Measurements from ENCODE around the gene PAM.

PAM gene

DNA sequence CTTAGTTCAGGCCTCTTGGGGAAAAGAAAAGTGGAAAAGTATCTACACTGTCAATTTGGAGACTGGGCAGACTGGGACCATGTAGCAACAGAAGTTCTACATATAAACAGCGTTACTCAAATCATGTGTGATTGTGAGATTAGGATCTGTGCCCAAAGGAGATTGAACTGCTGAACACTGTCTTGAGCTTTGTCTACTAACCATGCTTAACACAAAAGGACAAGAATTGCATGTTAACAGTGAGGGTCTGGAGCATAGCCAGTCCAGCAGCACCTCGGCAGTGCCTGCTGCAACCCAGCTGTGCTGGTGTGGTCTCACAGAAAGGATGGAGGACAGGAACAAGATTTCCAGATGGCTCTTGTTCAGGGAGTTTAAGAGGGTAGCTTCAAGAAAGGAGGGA is 5.7 kb downstream of the PAM start:
- no peak overlapping the region for H3K4me3 ChIP-seq (ENCODE audit: low read length)
- TF ChIP-seq, protein P1, sequence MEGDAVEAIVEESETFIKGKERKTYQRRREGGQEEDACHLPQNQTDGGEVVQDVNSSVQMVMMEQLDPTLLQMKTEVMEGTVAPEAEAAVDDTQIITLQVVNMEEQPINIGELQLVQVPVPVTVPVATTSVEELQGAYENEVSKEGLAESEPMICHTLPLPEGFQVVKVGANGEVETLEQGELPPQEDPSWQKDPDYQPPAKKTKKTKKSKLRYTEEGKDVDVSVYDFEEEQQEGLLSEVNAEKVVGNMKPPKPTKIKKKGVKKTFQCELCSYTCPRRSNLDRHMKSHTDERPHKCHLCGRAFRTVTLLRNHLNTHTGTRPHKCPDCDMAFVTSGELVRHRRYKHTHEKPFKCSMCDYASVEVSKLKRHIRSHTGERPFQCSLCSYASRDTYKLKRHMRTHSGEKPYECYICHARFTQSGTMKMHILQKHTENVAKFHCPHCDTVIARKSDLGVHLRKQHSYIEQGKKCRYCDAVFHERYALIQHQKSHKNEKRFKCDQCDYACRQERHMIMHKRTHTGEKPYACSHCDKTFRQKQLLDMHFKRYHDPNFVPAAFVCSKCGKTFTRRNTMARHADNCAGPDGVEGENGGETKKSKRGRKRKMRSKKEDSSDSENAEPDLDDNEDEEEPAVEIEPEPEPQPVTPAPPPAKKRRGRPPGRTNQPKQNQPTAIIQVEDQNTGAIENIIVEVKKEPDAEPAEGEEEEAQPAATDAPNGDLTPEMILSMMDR (IDR thresholded peaks at IDR 0.05; ENCODE audit: insufficient read depth, low read depth, low read length, missing control alignments): no peak
- no peak for DNase-seq (ENCODE audit: low read depth)

GRCh38 chr5:102762095-102762534 is 7.0 kb downstream of the PAM start:
- TF ChIP-seq, protein P1 (IDR thresholded peaks at IDR 0.05; ENCODE audit: insufficient read depth, low read depth, low read length, missing control alignments): no peak
- DNase-seq (ENCODE audit: low read depth): peak; percentile 74
- H3K4me3 ChIP-seq (ENCODE audit: low read length): no peak overlapping the region

GRCh38 chr5:102762562-102763227 is 7.6 kb downstream of the PAM start:
- peak; percentile 74 for DNase-seq (ENCODE audit: low read depth)
- TF ChIP-seq, protein P1 (IDR thresholded peaks at IDR 0.05; ENCODE audit: insufficient read depth, low read depth, low read length, missing control alignments): no peak
- H3K4me3 ChIP-seq (ENCODE audit: low read length): no peak overlapping the region

GRCh38 chr5:102763734-102764133 is 8.6 kb downstream of the PAM start:
- no peak overlapping the region for H3K4me3 ChIP-seq (ENCODE audit: low read length)
- TF ChIP-seq, protein P1 (IDR thresholded peaks at IDR 0.05; ENCODE audit: insufficient read depth, low read depth, low read length, missing control alignments): no peak
- no peak for DNase-seq (ENCODE audit: low read depth)

GRCh38 chr5:102764381-102765004 is 9.4 kb downstream of the PAM start:
- no peak overlapping the region for H3K4me3 ChIP-seq (ENCODE audit: low read length)
- DNase-seq (ENCODE audit: low read depth): no peak

DNA sequence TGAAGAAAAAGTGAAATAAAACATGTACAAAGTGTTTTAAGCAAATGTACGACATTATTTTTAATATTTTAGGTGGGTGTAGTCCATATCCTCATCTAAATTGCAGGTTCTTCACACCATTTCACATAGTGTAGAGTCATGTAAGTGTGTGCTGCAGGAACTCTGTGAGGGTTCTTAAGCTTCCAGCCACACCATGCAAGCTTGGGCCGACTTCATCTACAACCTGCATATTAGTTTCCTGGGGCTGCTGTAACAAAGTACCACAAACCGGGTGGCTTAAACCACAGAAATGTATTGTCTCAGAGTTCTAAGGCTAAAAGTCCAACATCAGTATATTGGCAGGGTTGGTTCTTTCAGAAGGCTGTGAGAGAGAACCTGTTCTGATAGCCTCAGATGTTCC is 10.2 kb downstream of the PAM start:
- no peak overlapping the region for H3K4me3 ChIP-seq (ENCODE audit: low read length)
- TF ChIP-seq, protein P1 (IDR thresholded peaks at IDR 0.05; ENCODE audit: insufficient read depth, low read depth, low read length, missing control alignments): no peak
- DNase-seq (ENCODE audit: low read depth): no peak

More at GRCh38 chr5:102764381-102765004, 9.4 kb downstream of the PAM start:
- TF ChIP-seq, protein P1 (IDR thresholded peaks at IDR 0.05; ENCODE audit: insufficient read depth, low read depth, low read length, missing control alignments): no peak
